NCI-H128 (cell line): Measurements from ENCODE around the gene BAHCC1.

Source experiments
- DNase-seq: peaks from one replicate; lab custom pipeline; 2025; ENCODE audit not compliant: unreplicated experiment; lab: John Stamatoyannopoulos, UW

BAHCC1 gene

GRCh38 chr17:81397314-81398175 lies 2.3 kb downstream of the BAHCC1 start:
- no peak for DNase-seq

GRCh38 chr17:81398176-81398831 lies 3.0 kb downstream of the BAHCC1 start:
- DNase-seq, result no peak

GRCh38 chr17:81398832-81399411 lies 3.7 kb downstream of the BAHCC1 start:
- no peak for DNase-seq

- no peak for DNase-seq
These were observed 4.4 kb downstream of the BAHCC1 start for GRCh38 chr17:81399481-81400153.

GRCh38 chr17:81400154-81400977 lies 5.1 kb downstream of the BAHCC1 start:
- no peak for DNase-seq

- DNase-seq, result no peak
These were observed 5.9 kb downstream of the BAHCC1 start for GRCh38 chr17:81400996-81401722.

GRCh38 chr17:81401723-81402529 lies 6.7 kb downstream of the BAHCC1 start:
- DNase-seq, result no peak

- DNase-seq, result no peak
These were observed 7.3 kb downstream of the BAHCC1 start for GRCh38 chr17:81402530-81402941.

- no peak for DNase-seq
These were observed 7.8 kb downstream of the BAHCC1 start for GRCh38 chr17:81402981-81403467.

GRCh38 chr17:81403671-81404534 lies 8.6 kb downstream of the BAHCC1 start:
- no peak for DNase-seq

- no peak for DNase-seq
These were observed 9.4 kb downstream of the BAHCC1 start for GRCh38 chr17:81404558-81405165.

- no peak for DNase-seq
These were observed 10.2 kb downstream of the BAHCC1 start for GRCh38 chr17:81405411-81405872.

GRCh38 chr17:81406117-81406953 lies 11.1 kb downstream of the BAHCC1 start:
- DNase-seq, result no peak

- DNase-seq, result no peak
These were observed 12.8 kb downstream of the BAHCC1 start for GRCh38 chr17:81408049-81408448.

GRCh38 chr17:81409190-81409935 lies 14.1 kb downstream of the BAHCC1 start:
- peak; percentile 41 for DNase-seq

GRCh38 chr17:81410852-81411251 lies 15.6 kb downstream of the BAHCC1 start:
- no peak for DNase-seq
